Mesenchymal stem cell (in vitro differentiated cells and primary cell): ENCODE measurements around the gene SLC15A5.

Experiments
- DNase-seq: peaks from one replicate; pipeline ENCODE4 v3.0.0-alpha.2; 2013
- H2AFZ ChIP-seq: one replicate; pipeline ENCODE4 v1.6.1; 2013; ENCODE audit warnings: low read depth, mild to moderate bottlenecking, control low read depth, inconsistent platforms, low read length, moderate library complexity
- H2AK5ac ChIP-seq: 2 replicates; pipeline ENCODE4 v1.6.1; 2013; ENCODE audit warnings: low read length, moderate library complexity, mild to moderate bottlenecking, inconsistent platforms; ENCODE audit not compliant: severe bottlenecking
- H2BK120ac ChIP-seq: one replicate; pipeline ENCODE4 v1.6.1; 2013; ENCODE audit warnings: low read depth, mild to moderate bottlenecking, inconsistent platforms, low read length, moderate library complexity
- H2BK12ac ChIP-seq, 2 experiments: one replicate each; pipeline ENCODE4 v1.6.1; 2013; ENCODE audit warnings: inconsistent platforms in 2 of 2, low read length in 2 of 2, mild to moderate bottlenecking in 2 of 2, moderate library complexity in 2 of 2, control low read depth in 1 of 2
- H2BK15ac ChIP-seq: one replicate; pipeline ENCODE4 v1.6.1; 2013; ENCODE audit warnings: mild to moderate bottlenecking, low read depth, inconsistent platforms; ENCODE audit not compliant: poor library complexity, severe bottlenecking
- H2BK5ac ChIP-seq: 2 replicates; pipeline ENCODE4 v1.6.1; 2013; ENCODE audit warnings: low read depth, mild to moderate bottlenecking, low read length, control low read depth, inconsistent platforms; ENCODE audit not compliant: poor library complexity, severe bottlenecking
- H3K14ac ChIP-seq, 2 experiments: one replicate each; pipeline ENCODE4 v1.6.1; 2013; ENCODE audit warnings: inconsistent platforms in 2 of 2, low read length in 2 of 2, control low read depth in 1 of 2, mild to moderate bottlenecking in 1 of 2, moderate library complexity in 1 of 2
- H3K18ac ChIP-seq, 2 experiments: one replicate each; pipeline ENCODE4 v1.6.1; 2013; ENCODE audit warnings: inconsistent platforms in 2 of 2, low read length in 2 of 2, control low read depth in 1 of 2, low read depth in 1 of 2, mild to moderate bottlenecking in 1 of 2
- H3K23ac ChIP-seq, 2 experiments: one replicate each; pipeline ENCODE4 v1.6.1; 2013; ENCODE audit warnings: inconsistent platforms in 2 of 2, low read length in 2 of 2, mild to moderate bottlenecking in 2 of 2, moderate library complexity in 2 of 2, control low read depth in 1 of 2
- H3K27ac ChIP-seq: 2 replicates; pipeline ENCODE4 v1.5.1; 2013; ENCODE audit warnings: mild to moderate bottlenecking, moderate library complexity, low read length, control low read depth, inconsistent platforms; ENCODE audit not compliant: poor library complexity, severe bottlenecking
- H3K27me3 ChIP-seq, 2 experiments: 2 replicates each; pipeline versions ENCODE4 v1.6.1 to v1.7.0; 2013; ENCODE audit warnings: low read length in 2 of 2, mild to moderate bottlenecking in 2 of 2, moderate library complexity in 2 of 2, control low read depth in 1 of 2, inconsistent platforms in 1 of 2; ENCODE audit not compliant: control insufficient read depth in 1 of 2, insufficient read depth in 1 of 2
- H3K36me3 ChIP-seq, 2 experiments: 2 replicates each; pipeline versions ENCODE4 v1.6.1 to v1.7.0; 2013; ENCODE audit warnings: low read length in 2 of 2, control low read depth in 1 of 2, inconsistent platforms in 1 of 2, low read depth in 1 of 2, mild to moderate bottlenecking in 1 of 2; ENCODE audit not compliant: insufficient read depth in 2 of 2, control insufficient read depth in 1 of 2
- H3K4ac ChIP-seq, 2 experiments: one replicate each; pipeline ENCODE4 v1.6.1; 2013; ENCODE audit warnings: inconsistent platforms in 2 of 2, low read length in 2 of 2, mild to moderate bottlenecking in 2 of 2, moderate library complexity in 2 of 2, control low read depth in 1 of 2, low read depth in 1 of 2
- H3K4me1 ChIP-seq: 2 replicates; pipeline ENCODE4 v1.6.1; 2013; ENCODE audit warnings: low read depth, low read length, control low read depth; ENCODE audit not compliant: control insufficient read depth, insufficient read depth
- H3K4me2 ChIP-seq: 2 replicates; pipeline ENCODE4 v1.6.1; 2013; ENCODE audit warnings: low read length, mild to moderate bottlenecking, inconsistent platforms; ENCODE audit not compliant: poor library complexity, severe bottlenecking
- H3K4me3 ChIP-seq, 2 experiments: 2 replicates each; pipeline versions ENCODE4 v1.5.1 to v1.7.0; 2013; ENCODE audit warnings: low read length in 2 of 2, mild to moderate bottlenecking in 2 of 2, control low read depth in 1 of 2, low read depth in 1 of 2; ENCODE audit not compliant: insufficient read depth in 1 of 2
- H3K79me1 ChIP-seq: replicated peaks from 2 replicates; pipeline ENCODE4 v1.6.1; 2013; ENCODE audit warnings: mild to moderate bottlenecking, control low read depth, low read length, inconsistent platforms; ENCODE audit not compliant: poor library complexity, severe bottlenecking
- H3K9ac ChIP-seq: 2 replicates; pipeline ENCODE4 v1.7.0; 2013; ENCODE audit warnings: mild to moderate bottlenecking, low read length, moderate library complexity
- H3K9me3 ChIP-seq: 2 replicates; pipeline ENCODE4 v1.7.0; 2013; ENCODE audit warnings: mild to moderate bottlenecking, low read length; ENCODE audit not compliant: control insufficient read depth
- H4K8ac ChIP-seq: one replicate; pipeline ENCODE4 v1.6.1; 2013; ENCODE audit warnings: inconsistent platforms, mild to moderate bottlenecking, low read length, moderate library complexity
- H4K91ac ChIP-seq: one replicate; pipeline ENCODE4 v1.6.1; 2013; ENCODE audit warnings: mild to moderate bottlenecking, low read length, inconsistent platforms
- WGBS: methylation state at CpG from one replicate; pipeline ENCODE4 v1.1.7; 2013; ENCODE audit warnings: mixed read lengths; 5-methylcytosine and 5-hydroxymethylcytosine counted together

The SLC15A5 gene

GRCh38 chr12:16148938-16149337, 128.5 kb downstream of the SLC15A5 start:
- Histone ChIP-seq H2AK5ac (no peak overlapping the region), H4K8ac (no peak overlapping the region), H3K4me2 (no peak overlapping the region), H2BK5ac (no peak overlapping the region), H4K91ac (no peak overlapping the region), H3K27ac (no peak overlapping the region), H3K4me3 (no peak overlapping the region), H2BK15ac (no peak overlapping the region), H2AFZ (no peak overlapping the region), H2BK120ac (no peak overlapping the region), H3K9me3 (peaks cover 12% of the 10 kb centered on the region), H3K23ac (no peak overlapping the region), H3K4me1 (no peaks in the 10 kb centered on the region), H3K9ac (no peak overlapping the region), H2BK12ac (no peak overlapping the region), H3K36me3 (no peaks in the 10 kb centered on the region), H3K27me3 (peaks cover 0 to 3% of the 10 kb centered on the region in 2 experiments), H3K14ac (no peak overlapping the region), H3K4ac (no peak overlapping the region), H3K79me1 (no peaks in the 10 kb centered on the region), H3K18ac (no peak overlapping the region)
- WGBS = 89% methylated on average over 3 of the region's 3 CpGs
- no peak for DNase-seq
